Activated naive CD8-positive, alpha-beta T cell treated with anti-CD3 and anti-CD28 coated beads, Interleukin-2, amount 50 U/mL, for 16 hours (primary cell): ENCODE results near the gene SPEM1.

ENCODE experiments used
- DNase-seq: peaks from one replicate; pipeline ENCODE4 v3.0.0-alpha.2; 2020; ENCODE audit warnings: low read depth, low spot score

Gene SPEM1

DNA sequence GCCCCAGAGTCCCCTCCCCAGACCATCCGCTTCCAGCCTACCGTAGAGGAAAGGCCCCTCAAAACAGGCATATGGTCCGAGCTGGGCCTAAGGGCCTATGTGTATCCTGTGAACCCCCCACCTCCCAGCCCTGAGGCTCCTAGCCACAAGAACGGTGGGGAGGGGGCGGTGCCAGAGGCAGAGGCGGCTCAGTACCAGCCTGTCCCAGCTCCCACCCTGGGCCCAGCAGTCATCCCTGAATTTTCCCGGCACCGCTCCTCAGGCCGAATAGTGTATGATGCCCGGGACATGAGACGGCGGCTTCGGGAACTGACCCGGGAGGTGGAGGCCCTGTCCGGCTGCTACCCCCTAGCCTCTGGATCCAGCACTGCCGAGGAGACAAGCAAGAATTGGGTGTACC lies 1.1 kb downstream of the SPEM1 start:
- DNase-seq = no peak

- DNase-seq = no peak
Observed at GRCh38 chr17:7423679-7424078, 3.6 kb downstream of the SPEM1 start.

- DNase-seq = no peak
Observed at GRCh38 chr17:7425316-7425715, 5.2 kb downstream of the SPEM1 start, which contains the start of gene SPEM2. Gene SPEM2 (plus strand): TSS chr17:7425616. CDS start chr17:7425689, 73 bp downstream.

GRCh38 chr17:7425756-7426155 lies 5.6 kb downstream of the SPEM1 start:
- DNase-seq = no peak

DNA sequence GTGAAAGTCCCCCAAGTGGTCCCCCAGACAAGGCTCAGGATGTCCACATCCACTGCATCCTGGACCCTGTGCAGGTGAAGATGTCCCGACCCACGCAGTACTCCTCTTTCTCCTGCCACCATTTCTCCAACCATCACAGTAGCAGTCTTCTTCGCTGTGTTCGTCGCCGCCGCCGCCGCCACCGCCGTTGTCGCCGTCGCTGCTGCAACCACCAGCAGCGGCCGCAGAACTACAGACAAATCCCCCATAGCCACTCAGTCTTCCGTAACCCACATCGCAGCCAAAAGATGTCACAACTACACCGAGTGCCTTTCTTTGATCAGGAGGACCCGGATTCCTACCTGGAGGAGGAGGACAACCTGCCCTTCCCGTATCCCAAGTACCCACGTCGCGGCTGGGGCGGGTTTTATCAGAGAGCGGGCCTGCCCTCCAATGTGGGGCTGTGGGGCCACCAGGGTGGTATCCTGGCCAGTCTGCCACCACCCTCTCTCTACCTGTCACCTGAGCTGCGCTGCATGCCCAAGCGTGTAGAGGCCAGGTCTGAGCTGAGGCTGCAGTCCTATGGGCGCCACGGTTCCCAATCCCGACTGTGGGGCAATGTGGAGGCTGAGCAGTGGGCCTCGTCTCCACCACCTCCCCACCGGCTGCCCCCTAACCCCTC lies 6.2 kb downstream of the SPEM1 start:
- no peak for DNase-seq

GRCh38 chr17:7426896-7427489 lies 6.9 kb downstream of the SPEM1 start:
- DNase-seq = no peak

- DNase-seq = no peak
Observed at GRCh38 chr17:7427549-7427948, 7.4 kb downstream of the SPEM1 start.

- DNase-seq = no peak
Observed at GRCh38 chr17:7428557-7428956, 8.4 kb downstream of the SPEM1 start, which contains the start of gene SPEM3. Gene SPEM3 (plus strand): TSS chr17:7428857. CDS start chr17:7428903, 46 bp downstream.

GRCh38 chr17:7429722-7430121 lies 9.6 kb downstream of the SPEM1 start:
- DNase-seq = no peak

DNA sequence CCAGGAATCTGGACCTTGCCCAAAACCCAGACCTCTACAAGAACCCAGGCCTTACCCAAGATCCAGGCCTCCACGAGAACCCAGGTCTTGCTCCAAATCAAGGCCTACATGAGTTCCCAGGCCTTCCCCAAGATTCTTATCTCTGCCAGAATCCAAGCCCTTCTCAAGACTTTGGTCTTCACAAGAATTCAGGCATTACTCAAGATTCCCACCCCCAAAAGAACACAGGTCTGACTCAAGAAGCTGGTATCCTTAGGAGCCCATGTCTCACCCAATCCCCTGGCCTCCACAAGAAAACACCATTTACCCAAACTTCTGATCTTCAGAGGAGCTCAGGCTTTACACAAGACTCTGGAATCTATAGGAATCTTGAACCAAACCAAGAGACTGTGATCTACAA lies 11.1 kb downstream of the SPEM1 start:
- DNase-seq = no peak

DNA sequence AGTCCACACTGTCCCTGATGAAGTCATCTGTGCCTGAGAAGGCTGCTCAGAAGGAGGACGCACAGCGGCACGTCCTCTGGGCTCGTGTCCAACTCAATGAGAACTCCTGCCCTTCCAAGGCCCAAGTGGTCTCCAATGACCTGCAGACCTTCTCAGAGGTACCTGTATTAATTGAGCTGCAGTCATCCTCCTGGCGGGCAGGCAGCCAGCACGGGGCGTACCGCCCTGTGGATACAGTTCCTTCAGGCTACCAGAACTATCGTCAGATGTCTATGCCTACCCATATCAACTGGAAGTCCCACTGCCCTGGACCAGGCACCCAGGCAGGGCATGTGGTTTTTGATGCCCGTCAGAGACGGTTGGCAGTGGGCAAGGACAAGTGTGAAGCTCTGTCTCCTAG lies 12.2 kb downstream of the SPEM1 start:
- no peak for DNase-seq

- DNase-seq = no peak
Observed at GRCh38 chr17:7435676-7436555, 15.8 kb downstream of the SPEM1 start.

DNA sequence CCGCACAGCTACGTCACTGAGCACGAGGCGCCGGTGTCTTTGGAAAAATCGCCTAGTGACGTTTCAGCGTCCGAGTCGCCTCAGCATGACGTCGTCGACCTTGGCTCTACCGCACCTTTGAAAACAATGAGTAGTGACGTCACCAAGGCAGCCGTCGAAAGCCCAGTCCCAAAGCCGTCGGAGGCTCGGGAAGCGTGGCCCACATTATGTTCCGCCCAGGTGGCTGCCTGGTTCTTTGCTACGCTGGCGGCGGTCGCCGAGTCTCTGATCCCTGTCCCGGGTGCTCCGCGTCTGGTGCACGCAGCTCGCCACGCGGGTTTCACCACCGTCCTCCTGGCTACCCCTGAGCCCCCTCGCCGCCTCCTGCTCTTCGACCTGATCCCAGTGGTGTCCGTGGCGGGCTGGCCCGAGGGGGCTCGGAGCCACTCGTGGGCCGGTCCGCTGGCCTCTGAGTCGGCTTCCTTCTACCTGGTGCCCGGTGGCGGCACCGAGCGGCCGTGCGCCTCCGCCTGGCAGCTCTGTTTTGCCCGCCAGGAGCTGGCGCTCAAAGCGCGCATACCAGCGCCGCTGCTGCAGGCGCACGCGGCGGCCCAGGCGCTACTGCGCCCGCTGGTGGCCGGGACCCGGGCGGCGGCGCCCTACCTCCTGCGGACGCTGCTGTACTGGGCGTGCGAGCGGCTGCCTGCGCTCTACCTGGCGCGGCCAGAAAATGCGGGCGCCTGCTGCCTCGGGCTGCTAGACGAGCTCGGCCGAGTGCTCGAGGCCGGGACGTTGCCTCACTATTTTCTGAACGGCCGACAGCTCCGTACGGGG lies 16.6 kb downstream of the SPEM1 start:
- peak; percentile 63 for DNase-seq

GRCh38 chr17:7437369-7437863 lies 17.3 kb downstream of the SPEM1 start:
- DNase-seq = no peak

DNA sequence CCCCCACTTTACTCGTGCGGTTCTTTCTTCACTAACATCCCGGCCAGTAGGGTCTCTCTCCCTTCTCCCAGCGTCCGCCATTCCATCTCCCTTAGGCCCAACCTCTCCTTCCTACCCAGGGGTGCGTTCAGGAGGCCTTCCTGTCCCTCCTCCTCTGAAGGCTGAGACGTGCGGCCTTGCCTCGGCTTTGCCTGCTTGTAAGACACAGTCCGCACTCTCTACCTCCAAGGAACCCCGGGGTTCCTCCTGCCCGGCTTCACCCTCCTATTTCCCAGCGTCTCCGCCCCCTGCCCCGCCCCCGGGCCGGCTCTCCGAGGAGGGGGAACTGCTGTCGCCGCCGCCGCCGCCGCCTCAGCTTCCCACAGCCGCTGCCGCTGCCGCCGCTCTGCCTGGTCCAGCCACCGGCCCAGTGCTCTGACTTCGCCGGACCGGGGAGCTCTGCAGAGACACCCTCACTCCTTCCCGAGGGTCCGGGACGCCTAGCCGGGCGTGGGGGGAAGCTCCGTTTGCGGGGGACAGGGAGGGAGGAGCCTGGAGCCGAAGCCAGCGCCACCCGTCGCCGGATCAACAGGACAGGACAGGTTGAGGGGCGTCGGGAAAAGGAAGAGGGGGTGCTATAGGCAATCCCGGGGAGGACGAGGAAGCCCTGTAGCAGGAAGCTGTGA lies 18.0 kb downstream of the SPEM1 start:
- DNase-seq = peak; percentile 16

DNA sequence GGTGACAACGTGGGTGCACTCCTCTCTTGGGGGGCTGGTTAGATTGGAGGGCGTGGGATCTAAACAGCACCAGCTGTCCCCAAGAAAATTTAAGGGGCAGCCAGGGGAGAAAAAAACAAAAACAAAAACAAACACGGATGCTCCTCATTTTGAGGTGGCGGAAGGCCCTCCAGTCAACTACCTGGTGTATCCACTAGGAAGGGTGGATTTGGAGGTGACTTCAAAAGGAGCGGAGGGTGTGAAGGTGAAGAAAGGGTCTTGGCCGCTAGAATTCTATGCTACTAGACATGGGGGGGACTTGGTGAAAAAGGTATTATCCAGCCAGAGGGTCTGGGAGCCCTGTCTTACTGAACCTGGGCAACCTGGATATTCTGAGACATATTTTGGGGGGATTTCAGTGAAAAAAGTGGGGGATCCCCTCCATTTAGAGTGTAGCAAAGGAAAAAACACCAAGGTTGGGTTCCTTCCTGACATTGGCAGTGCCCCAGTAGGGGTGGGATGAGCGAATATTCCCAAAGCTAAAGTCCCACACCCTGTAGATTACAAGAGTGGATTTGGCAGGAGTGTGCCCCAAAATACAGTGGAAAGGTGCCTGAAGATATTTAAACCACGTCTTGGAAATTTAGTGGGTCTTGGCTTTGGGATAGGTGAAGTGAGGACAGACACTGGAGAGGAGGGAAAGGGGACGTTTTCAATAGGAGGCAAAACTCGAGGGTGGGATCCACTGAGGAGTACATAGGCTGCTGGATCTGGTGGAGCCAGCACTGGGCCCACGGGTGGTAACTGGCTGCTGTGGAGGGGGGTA lies 18.7 kb downstream of the SPEM1 start:
- no peak for DNase-seq

GRCh38 chr17:7439462-7440112 lies 19.5 kb downstream of the SPEM1 start, which contains the start of gene FGF11:
Gene FGF11 (plus strand): TSS chr17:7439512. CDS start chr17:7439621, 109 bp downstream.
- DNase-seq = no peak

GRCh38 chr17:7440113-7440833 lies 20.1 kb downstream of the SPEM1 start:
- DNase-seq = no peak

GRCh38 chr17:7440834-7441195 lies 20.7 kb downstream of the SPEM1 start:
- DNase-seq = no peak
